HepG2 (cell line): ENCODE data around the gene TM4SF20. TPM values are rescaled to one million over a fixed set of nuclear protein-coding genes. Genes with fewer than 3 reads are reported as not detected.
A peak's percentile ranks its signal among the peaks of the same experiment; 100 is the strongest.

Experiments
- FOXJ3 ChIP-seq: sonication (generic); formaldehyde crosslinking; IDR thresholded peaks from 2 replicates; pipeline ENCODE4 v1.4.0; 2020; ENCODE audit warnings: missing genetic modification reagents, mild to moderate bottlenecking, borderline replicate concordance
- HOXD1 ChIP-seq: sonication (generic); formaldehyde crosslinking; IDR thresholded peaks from 2 replicates; pipeline ENCODE4 v1.5.0; 2020; ENCODE audit warnings: missing genetic modification reagents
- KDM3A ChIP-seq: IDR thresholded peaks from 2 replicates; pipeline ENCODE4 v1.6.1; 2018; ENCODE audit warnings: low read depth, missing compliant biosample characterization
- KLF11 ChIP-seq: IDR thresholded peaks from 2 replicates; pipeline ENCODE4 v1.6.1; 2016; ENCODE audit warnings: missing compliant biosample characterization
- MIER2 ChIP-seq: IDR thresholded peaks from 2 replicates; pipeline ENCODE4 v1.6.1; 2016; ENCODE audit warnings: missing biosample characterization, missing genetic modification reagents
- NR2C2 ChIP-seq: sonication (generic); formaldehyde crosslinking; IDR thresholded peaks from 2 replicates; pipeline ENCODE4 v1.4.0; 2020; ENCODE audit warnings: missing genetic modification reagents, mild to moderate bottlenecking, moderate library complexity, borderline replicate concordance
- NR2F1 ChIP-seq, 2 experiments: fragments of 450-650 bp in 1 of 2; formaldehyde crosslinking in 1 of 2; IDR thresholded peaks; 2 replicates each; pipeline versions ENCODE4 v1.5.0 to v1.6.1; 2016 to 2020; ENCODE audit warnings: mild to moderate bottlenecking in 1 of 2, missing compliant biosample characterization in 1 of 2, missing genetic modification reagents in 1 of 2, moderate library complexity in 1 of 2
- POLR2G ChIP-seq: fragments of 200-400 bp; formaldehyde crosslinking; IDR thresholded peaks from 2 replicates; pipeline ENCODE4 v1.6.1; 2018; ENCODE audit warnings: mild to moderate bottlenecking, low read depth, low read length, moderate library complexity
- RXRA ChIP-seq: sonication (generic); formaldehyde crosslinking; IDR thresholded peaks from 2 replicates; pipeline ENCODE4 v1.5.1; 2020; ENCODE audit warnings: missing genetic modification reagents
- SATB2 ChIP-seq: sonication (generic); formaldehyde crosslinking; IDR thresholded peaks from 2 replicates; pipeline ENCODE4 v1.5.0; 2020; ENCODE audit warnings: missing genetic modification reagents
- SP1 ChIP-seq, 2 experiments: fragments of 450-650 bp in 1 of 2; sonication (generic) in 1 of 2; formaldehyde crosslinking in 1 of 2; IDR thresholded peaks; 2 replicates each; pipeline versions ENCODE4 v1.4.0 to v1.6.1; 2016 to 2020; ENCODE audit warnings: missing genetic modification reagents in 1 of 2
- ZNF383 ChIP-seq: sonication (generic); formaldehyde crosslinking; IDR thresholded peaks from 2 replicates; pipeline ENCODE4 v1.4.0; 2020; ENCODE audit warnings: missing genetic modification reagents, mild to moderate bottlenecking, borderline replicate concordance
- ZNF652 ChIP-seq: IDR thresholded peaks from 2 replicates; pipeline ENCODE4 v1.6.1; 2016; ENCODE audit warnings: low read depth, borderline replicate concordance
- ZNF75D ChIP-seq: sonication (generic); formaldehyde crosslinking; IDR thresholded peaks from 2 replicates; pipeline ENCODE4 v1.8.1; 2023; ENCODE audit warnings: missing genetic modification reagents, mild to moderate bottlenecking, borderline replicate concordance
- polyA plus RNA-seq, 8 experiments: library from polyadenylated mRNA; depleted of rRNA in 3 of 8; stranded (reverse) in 7 of 8; unstranded in 1 of 8; fragments of >200 nt; fragmentation: Illumina TruSeq in 4 of 8; extraction: Trizol in 4 of 8; gene quantifications; 2 replicates each; pipeline versions ENCODE4 v1.2.1 to v1.2.3, GENCODE V29; 2011 to 2016; ENCODE audit warnings: low read depth in 4 of 8, missing spikeins in 1 of 8, mixed read lengths in 1 of 8; ENCODE audit not compliant: insufficient read depth in 1 of 8
- total RNA-seq, 5 experiments: library from RNA; depleted of rRNA; stranded (reverse); fragments of >200 nt; fragmentation: Illumina TruSeq; extraction: Trizol; gene quantifications; 2 replicates each; pipeline ENCODE4 v1.2.3, GENCODE V29; 2016; ENCODE audit warnings: low read depth in 1 of 5
- TF ChIP-seq, protein P1 (sequence below): sonication (generic); formaldehyde crosslinking; IDR thresholded peaks from one replicate; pipeline ENCODE4 v1.5.1; 2020; ENCODE audit warnings: mild to moderate bottlenecking, missing genetic modification reagents; ENCODE audit errors: not compliant biosample characterization
- TF ChIP-seq, protein P2 (sequence below): IDR thresholded peaks from 2 replicates; pipeline ENCODE4 v1.6.1; 2016; ENCODE audit warnings: missing genetic modification reagents, missing compliant biosample characterization
- TF ChIP-seq, protein P3 (sequence below): sonication (generic); formaldehyde crosslinking; IDR thresholded peaks from 2 replicates; pipeline ENCODE4 v1.4.0; 2020; ENCODE audit warnings: missing genetic modification reagents, borderline replicate concordance
- TF ChIP-seq, protein P4 (sequence below): sonication (generic); formaldehyde crosslinking; IDR thresholded peaks from 2 replicates; pipeline ENCODE4 v1.5.1; 2020; ENCODE audit warnings: missing genetic modification reagents, mild to moderate bottlenecking, borderline replicate concordance

Gene TM4SF20
- total and polyA plus RNA-seq, 2 of the 13 experiments (the other 11 are each of a cell fraction or from before 2014, with no cell fraction given) = not detected

DNA sequence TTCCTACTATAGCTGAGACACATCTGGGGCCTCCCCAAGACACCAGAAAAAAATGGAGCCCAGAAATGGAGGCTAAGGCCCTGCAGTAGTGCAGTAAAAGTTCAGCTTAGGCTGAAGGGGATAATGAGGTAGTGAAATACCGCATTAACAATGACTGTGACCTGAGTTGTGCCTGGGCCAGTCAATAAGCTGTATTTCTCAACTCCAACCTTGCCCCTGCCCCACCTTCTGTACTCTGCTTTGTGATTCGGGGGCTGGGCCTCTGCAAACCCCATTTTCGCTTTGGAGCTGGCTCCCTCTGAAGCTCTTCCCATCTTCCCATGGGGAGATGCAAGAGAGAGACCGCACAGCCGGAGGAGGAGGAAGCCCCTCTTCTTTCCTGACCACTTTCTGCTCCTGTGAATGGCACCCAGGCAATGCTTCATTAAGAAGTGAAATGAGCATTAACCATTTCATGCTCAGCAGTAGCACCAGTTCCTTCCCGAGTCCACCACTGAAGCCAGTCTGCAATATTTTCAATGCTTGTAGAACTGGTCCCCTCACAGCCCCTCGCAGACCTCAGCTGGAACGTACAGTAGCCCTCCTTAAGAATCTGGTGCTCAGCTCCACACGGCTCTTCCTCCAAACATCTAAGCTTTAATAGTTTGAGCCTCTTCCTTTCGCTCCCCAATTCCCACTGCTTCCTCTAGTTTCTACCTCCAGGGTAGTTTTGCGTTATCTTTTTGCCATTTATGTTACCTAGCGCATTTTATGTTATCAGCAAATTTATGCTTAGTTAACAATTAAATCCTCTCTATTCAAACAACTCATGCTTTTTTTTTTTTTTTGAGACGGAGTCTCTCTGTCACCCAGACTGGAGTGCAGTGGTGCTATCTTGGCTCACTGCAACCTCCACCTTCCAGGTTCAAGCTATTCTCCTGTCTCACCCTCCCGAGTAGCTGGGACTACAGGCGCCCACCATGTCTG lies 41.3 kb upstream of the TM4SF20 start (continued):
- TF ChIP-seq, protein P1, sequence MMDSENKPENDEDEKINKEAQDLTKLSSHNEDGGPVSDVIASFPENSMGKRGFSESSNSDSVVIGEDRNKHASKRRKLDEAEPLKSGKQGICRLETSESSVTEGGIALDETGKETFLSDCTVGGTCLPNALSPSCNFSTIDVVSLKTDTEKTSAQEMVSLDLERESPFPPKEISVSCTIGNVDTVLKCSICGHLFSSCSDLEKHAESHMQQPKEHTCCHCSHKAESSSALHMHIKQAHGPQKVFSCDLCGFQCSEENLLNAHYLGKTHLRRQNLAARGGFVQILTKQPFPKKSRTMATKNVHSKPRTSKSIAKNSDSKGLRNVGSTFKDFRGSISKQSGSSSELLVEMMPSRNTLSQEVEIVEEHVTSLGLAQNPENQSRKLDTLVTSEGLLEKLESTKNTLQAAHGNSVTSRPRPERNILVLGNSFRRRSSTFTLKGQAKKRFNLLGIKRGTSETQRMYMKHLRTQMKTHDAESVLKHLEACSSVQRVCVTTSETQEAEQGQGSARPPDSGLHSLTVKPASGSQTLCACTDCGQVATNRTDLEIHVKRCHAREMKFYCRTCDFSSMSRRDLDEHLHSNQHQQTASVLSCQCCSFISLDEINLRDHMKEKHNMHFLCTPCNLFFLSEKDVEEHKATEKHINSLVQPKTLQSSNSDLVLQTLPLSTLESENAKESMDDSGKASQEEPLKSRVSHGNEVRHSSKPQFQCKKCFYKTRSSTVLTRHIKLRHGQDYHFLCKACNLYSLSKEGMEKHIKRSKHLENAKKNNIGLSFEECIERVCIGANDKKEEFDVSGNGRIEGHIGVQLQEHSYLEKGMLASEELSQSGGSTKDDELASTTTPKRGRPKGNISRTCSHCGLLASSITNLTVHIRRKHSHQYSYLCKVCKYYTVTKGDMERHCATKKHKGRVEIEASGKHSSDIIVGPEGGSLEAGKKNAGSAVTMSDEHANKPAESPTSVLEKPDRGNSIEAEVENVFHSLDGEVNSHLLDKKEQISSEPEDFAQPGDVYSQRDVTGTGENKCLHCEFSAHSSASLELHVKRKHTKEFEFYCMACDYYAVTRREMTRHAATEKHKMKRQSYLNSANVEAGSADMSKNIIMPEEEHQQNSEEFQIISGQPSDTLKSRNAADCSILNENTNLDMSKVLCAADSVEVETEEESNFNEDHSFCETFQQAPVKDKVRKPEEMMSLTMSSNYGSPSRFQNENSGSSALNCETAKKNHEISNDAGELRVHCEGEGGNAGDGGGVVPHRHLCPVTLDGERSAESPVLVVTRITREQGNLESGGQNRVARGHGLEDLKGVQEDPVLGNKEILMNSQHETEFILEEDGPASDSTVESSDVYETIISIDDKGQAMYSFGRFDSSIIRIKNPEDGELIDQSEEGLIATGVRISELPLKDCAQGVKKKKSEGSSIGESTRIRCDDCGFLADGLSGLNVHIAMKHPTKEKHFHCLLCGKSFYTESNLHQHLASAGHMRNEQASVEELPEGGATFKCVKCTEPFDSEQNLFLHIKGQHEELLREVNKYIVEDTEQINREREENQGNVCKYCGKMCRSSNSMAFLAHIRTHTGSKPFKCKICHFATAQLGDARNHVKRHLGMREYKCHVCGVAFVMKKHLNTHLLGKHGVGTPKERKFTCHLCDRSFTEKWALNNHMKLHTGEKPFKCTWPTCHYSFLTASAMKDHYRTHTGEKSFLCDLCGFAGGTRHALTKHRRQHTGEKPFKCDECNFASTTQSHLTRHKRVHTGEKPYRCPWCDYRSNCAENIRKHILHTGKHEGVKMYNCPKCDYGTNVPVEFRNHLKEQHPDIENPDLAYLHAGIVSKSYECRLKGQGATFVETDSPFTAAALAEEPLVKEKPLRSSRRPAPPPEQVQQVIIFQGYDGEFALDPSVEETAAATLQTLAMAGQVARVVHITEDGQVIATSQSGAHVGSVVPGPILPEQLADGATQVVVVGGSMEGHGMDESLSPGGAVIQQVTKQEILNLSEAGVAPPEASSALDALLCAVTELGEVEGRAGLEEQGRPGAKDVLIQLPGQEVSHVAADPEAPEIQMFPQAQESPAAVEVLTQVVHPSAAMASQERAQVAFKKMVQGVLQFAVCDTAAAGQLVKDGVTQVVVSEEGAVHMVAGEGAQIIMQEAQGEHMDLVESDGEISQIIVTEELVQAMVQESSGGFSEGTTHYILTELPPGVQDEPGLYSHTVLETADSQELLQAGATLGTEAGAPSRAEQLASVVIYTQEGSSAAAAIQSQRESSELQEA = no peak
- TF ChIP-seq HOXD1 (CRISPR knock-in tag) (no peak), NR2F1 (CRISPR knock-in tag; IDR thresholded peaks at IDR 0.05) (no peak), ZNF383 (CRISPR knock-in tag) (no peak), RXRA (CRISPR knock-in tag) (peak; percentile 45; the same call in 1 of the 2 replicates), ZNF75D (no peak), ZNF652 (CRISPR knock-in tag) (peak; percentile 86), MIER2 (CRISPR knock-in tag) (no peak), KDM3A (CRISPR knock-in tag) (no peak), KLF11 (CRISPR knock-in tag) (no peak), POLR2G (no peak), SATB2 (CRISPR knock-in tag) (no peak), SP1 (IDR thresholded peaks at IDR 0.05) (no peak), SP1 (CRISPR knock-in tag; IDR thresholded peaks at IDR 0.05) (no peak), FOXJ3 (CRISPR knock-in tag) (no peak), NR2C2 (0 out of 2 replicates have a peak, but pooled peaks have one; percentile 45)
- TF ChIP-seq, protein P2, sequence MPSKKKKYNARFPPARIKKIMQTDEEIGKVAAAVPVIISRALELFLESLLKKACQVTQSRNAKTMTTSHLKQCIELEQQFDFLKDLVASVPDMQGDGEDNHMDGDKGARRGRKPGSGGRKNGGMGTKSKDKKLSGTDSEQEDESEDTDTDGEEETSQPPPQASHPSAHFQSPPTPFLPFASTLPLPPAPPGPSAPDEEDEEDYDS (CRISPR knock-in tag) = no peak
- TF ChIP-seq, protein P3, sequence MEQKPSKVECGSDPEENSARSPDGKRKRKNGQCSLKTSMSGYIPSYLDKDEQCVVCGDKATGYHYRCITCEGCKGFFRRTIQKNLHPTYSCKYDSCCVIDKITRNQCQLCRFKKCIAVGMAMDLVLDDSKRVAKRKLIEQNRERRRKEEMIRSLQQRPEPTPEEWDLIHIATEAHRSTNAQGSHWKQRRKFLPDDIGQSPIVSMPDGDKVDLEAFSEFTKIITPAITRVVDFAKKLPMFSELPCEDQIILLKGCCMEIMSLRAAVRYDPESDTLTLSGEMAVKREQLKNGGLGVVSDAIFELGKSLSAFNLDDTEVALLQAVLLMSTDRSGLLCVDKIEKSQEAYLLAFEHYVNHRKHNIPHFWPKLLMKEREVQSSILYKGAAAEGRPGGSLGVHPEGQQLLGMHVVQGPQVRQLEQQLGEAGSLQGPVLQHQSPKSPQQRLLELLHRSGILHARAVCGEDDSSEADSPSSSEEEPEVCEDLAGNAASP = no peak
- TF ChIP-seq, protein P4, sequence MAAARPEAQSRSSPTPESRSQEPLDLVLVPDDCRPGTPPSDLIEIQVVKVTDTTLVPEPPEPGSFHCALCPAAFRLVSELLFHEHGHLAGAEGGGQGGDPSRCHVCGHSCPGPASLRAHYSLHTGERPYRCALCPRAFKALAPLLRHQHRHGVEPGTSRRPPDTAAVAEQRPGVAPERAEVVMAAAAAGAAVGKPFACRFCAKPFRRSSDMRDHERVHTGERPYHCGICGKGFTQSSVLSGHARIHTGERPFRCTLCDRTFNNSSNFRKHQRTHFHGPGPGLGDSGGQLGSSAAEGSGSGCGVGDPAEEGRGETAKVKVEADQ = 0 out of 2 replicates have a peak, but pooled peaks have one; percentile 57
